Right atrium auricular region (tissue), 2 donors: ENCODE results near the gene CPD. TPM values are rescaled to one million over a fixed set of nuclear protein-coding genes. Genes with fewer than 3 reads are reported as not detected.
A peak's percentile ranks its signal among the peaks of the same experiment; 100 is the strongest.
"Not testable (repeated sequence)": the region's sequence is repeated elsewhere in the genome, so short reads cannot be mapped to it uniquely, and the experiment has no call there.

ENCODE experiments used
- DNase-seq: peaks from one replicate; pipeline ENCODE4 v3.0.0-alpha.2; 2019; ENCODE audit warnings: low spot score
- H3K27ac ChIP-seq, 2 donors: fragments of 200-600 bp; sonication (generic); 1 replicate in 1 of 2; 2 replicates in 1 of 2; pipeline ENCODE4 v1.5.1; 2016 to 2019
- H3K27me3 ChIP-seq, 2 donors: fragments of 200-600 bp; sonication (generic); one replicate each; pipeline versions ENCODE4 v1.5.1 to v1.6.0; 2017 to 2019
- H3K36me3 ChIP-seq: fragments of 200-600 bp; sonication (generic); one replicate; pipeline ENCODE4 v1.5.1; 2016
- H3K4me1 ChIP-seq, 2 donors: fragments of 200-600 bp; sonication (generic); one replicate each; pipeline versions ENCODE4 v1.5.1 to v1.6.0; 2017 to 2019
- H3K4me3 ChIP-seq, 2 donors: fragments of 200-600 bp; sonication (generic); 1 replicate in 1 of 2; 2 replicates in 1 of 2; pipeline ENCODE4 v1.5.1; 2017 to 2019; ENCODE audit warnings: mild to moderate bottlenecking in 1 of 2, moderate library complexity in 1 of 2
- H3K9me3 ChIP-seq, 2 donors: fragments of 200-600 bp; sonication (generic); one replicate each; pipeline ENCODE4 v1.5.1; 2019
- total RNA-seq, 2 donors: library from RNA; depleted of rRNA; stranded (reverse); fragments of >200 nt; gene quantifications; one replicate each; pipeline ENCODE4 v1.1.0, GENCODE V29; 2016
- TF ChIP-seq, protein P1 (sequence below), 2 donors: fragments of 200-600 bp; sonication (generic); IDR thresholded peaks; one replicate each; pipeline ENCODE4 v1.5.1; 2019; ENCODE audit warnings: antibody characterized with exemption in 2 of 2

CPD gene
- total RNA-seq, 2 donors from 2014 or later, result 41.3 to 44.1 TPM

- H3K27ac ChIP-seq, result no peak overlapping the region
- no peak overlapping the region for H3K4me3 ChIP-seq
- no peaks in the 10 kb centered on the region for H3K36me3 ChIP-seq
- no peak for DNase-seq
- peaks cover 0 to 25% of the 10 kb centered on the region in 2 donors for H3K4me1 ChIP-seq
- H3K9me3 ChIP-seq, result no peaks in the 10 kb centered on the region
- TF ChIP-seq, protein P1, sequence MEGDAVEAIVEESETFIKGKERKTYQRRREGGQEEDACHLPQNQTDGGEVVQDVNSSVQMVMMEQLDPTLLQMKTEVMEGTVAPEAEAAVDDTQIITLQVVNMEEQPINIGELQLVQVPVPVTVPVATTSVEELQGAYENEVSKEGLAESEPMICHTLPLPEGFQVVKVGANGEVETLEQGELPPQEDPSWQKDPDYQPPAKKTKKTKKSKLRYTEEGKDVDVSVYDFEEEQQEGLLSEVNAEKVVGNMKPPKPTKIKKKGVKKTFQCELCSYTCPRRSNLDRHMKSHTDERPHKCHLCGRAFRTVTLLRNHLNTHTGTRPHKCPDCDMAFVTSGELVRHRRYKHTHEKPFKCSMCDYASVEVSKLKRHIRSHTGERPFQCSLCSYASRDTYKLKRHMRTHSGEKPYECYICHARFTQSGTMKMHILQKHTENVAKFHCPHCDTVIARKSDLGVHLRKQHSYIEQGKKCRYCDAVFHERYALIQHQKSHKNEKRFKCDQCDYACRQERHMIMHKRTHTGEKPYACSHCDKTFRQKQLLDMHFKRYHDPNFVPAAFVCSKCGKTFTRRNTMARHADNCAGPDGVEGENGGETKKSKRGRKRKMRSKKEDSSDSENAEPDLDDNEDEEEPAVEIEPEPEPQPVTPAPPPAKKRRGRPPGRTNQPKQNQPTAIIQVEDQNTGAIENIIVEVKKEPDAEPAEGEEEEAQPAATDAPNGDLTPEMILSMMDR (IDR thresholded peaks at IDR 0.05), result no peak
- H3K27me3 ChIP-seq, result no peaks in the 10 kb centered on the region
Measured at GRCh38 chr17:30337393-30337999, 41.2 kb upstream of the CPD start.

DNA sequence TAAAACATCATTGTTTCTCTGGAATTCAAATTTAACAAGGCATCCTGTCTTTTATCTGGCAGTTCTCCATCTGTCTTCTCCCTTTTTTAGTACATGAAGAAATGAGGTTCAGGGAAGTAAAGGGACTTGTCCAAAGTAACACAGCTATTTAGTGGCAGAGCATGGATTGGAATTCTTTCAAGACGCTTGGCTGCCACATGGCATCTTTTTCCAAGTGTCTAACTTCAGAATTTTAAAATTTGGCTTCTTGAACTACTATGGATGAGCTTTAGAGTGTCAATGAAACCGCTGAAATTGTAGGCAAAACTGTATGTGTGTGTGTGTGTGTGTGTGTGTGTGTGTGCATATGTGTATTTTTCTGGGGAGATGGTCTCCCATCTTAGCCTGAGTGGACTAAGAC is 39.6 kb upstream of the CPD start:
- no peak overlapping the region for H3K27ac ChIP-seq
- H3K4me1 ChIP-seq, result peaks cover 0 to 36% of the 10 kb centered on the region in 2 donors
- H3K9me3 ChIP-seq, result no peaks in the 10 kb centered on the region
- TF ChIP-seq, protein P1 (IDR thresholded peaks at IDR 0.05), result no peak
- H3K27me3 ChIP-seq, result no peaks in the 10 kb centered on the region
- H3K4me3 ChIP-seq, result no peak overlapping the region
- no peak for DNase-seq
- H3K36me3 ChIP-seq, result no peaks in the 10 kb centered on the region

DNA sequence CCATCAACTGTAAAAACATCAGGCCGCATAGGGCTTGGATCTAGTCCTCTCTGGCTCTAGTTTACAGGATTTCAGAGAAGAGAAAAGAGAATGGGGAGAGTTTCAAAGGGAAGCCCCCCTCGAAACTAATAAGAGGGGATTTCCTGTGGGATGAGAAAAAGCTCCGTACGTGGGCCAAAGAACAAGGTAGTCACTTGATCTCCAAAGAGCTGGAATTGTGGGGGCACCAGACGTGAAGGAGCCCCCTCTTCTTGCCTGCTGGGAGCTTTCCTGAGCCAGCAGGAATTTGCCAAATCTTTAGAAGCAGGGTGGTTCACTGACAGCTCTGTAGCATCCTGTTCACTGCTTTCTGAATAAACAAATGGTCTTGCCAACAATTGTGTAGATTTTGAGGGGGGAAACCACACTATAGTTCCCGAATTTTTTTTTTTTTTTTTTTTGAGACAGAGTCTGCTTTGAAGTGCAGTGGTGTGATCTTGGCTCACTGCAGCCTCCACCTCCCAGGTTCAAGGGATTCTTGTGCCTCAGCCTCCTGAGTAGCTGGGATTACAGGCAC is 37.8 kb upstream of the CPD start:
- TF ChIP-seq, protein P1 (IDR thresholded peaks at IDR 0.05), result no peak
- Histone ChIP-seq H3K27me3 (no peaks in the 10 kb centered on the region), H3K36me3 (no peaks in the 10 kb centered on the region), H3K4me3 (no peak overlapping the region), H3K27ac (peak overlapping the region; percentile 51 to 57), H3K9me3 (no peaks in the 10 kb centered on the region), H3K4me1 (peaks cover 0 to 54% of the 10 kb centered on the region in 2 donors)
- DNase-seq, result no peak

GRCh38 chr17:30341703-30342249 is 37.0 kb upstream of the CPD start:
- H3K27me3 ChIP-seq, result no peaks in the 10 kb centered on the region
- H3K36me3 ChIP-seq, result no peaks in the 10 kb centered on the region
- no peak overlapping the region for H3K4me3 ChIP-seq
- peak overlapping the region in 1 of 2 donors; percentile 57 for H3K27ac ChIP-seq
- DNase-seq, result no peak
- H3K4me1 ChIP-seq, result peaks cover 0 to 60% of the 10 kb centered on the region in 2 donors
- TF ChIP-seq, protein P1 (IDR thresholded peaks at IDR 0.05), result no peak
- no peaks in the 10 kb centered on the region for H3K9me3 ChIP-seq

DNA sequence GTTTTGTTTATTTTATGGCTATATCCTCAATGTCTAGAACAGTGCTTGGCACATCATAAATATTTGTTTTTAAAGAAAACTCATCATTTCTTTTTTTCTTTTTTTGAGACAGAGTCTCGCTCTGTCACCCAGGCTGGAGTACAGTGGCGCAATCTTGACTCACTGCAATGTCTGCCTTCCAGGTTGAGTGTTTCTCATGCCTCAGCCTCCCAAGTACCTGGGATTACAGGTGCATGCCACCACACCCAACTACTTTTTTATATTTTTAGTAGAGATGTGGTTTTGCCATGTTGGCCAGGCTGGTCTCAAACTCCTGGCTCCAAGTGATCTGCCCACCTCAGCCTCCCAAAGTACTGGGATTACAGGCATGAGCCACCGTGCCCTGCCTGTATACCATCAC is 35.5 kb upstream of the CPD start:
- H3K4me1 ChIP-seq, result peaks cover 0 to 60% of the 10 kb centered on the region in 2 donors
- not testable (repeated sequence) for H3K9me3 ChIP-seq, H3K27me3 ChIP-seq, H3K27ac ChIP-seq, DNase-seq, H3K4me3 ChIP-seq, H3K36me3 ChIP-seq

GRCh38 chr17:30343796-30344195 is 34.9 kb upstream of the CPD start:
- Histone ChIP-seq H3K36me3 (no peaks in the 10 kb centered on the region), H3K27ac (peak overlapping the region; percentile 63 to 72), H3K4me3 (no peak overlapping the region), H3K9me3 (no peaks in the 10 kb centered on the region), H3K27me3 (no peaks in the 10 kb centered on the region), H3K4me1 (peaks cover 0 to 60% of the 10 kb centered on the region in 2 donors)
- TF ChIP-seq, protein P1 (IDR thresholded peaks at IDR 0.05), result no peak
- DNase-seq, result no peak
